ENCODE data around the gene CLUH.

The CLUH gene

GRCh38 chr17:2711608-2712299 is at the start of gene CLUH:
TSS of gene CLUH (minus strand) at chr17:2711764. CDS start at chr17:2711661, 103 bp downstream.
- peak; percentile 97 for DNase-seq (ENCODE audit: low read depth)
- no peak for TF ChIP-seq CTCF (conservative IDR thresholded peaks at IDR 0.05; ENCODE audit: low read depth, low read length)
- peak within 1 kb of the TSS; percentile 79 for H3K4me3 ChIP-seq (ENCODE audit: low read depth, low read length)

GRCh38 chr17:2758870-2759269 is 47.3 kb upstream of the CLUH start:
- H3K4me3 ChIP-seq (ENCODE audit: low read depth, low read length), result no peak overlapping the region
- no peak for TF ChIP-seq CTCF (conservative IDR thresholded peaks at IDR 0.05; ENCODE audit: low read depth, low read length)
- DNase-seq (ENCODE audit: low read depth), result no peak

GRCh38 chr17:2755891-2756724 is 44.5 kb upstream of the CLUH start:
- no peak for DNase-seq (ENCODE audit: low read depth)
- H3K4me3 ChIP-seq (ENCODE audit: low read depth, low read length), result peak overlapping the region; percentile 10
- TF ChIP-seq CTCF (conservative IDR thresholded peaks at IDR 0.05; ENCODE audit: low read depth, low read length), result no peak

- no peak for DNase-seq (ENCODE audit: low read depth)
These were observed 39.9 kb upstream of the CLUH start for GRCh38 chr17:2751491-2751890.

GRCh38 chr17:2750721-2751120 is 39.2 kb upstream of the CLUH start:
- DNase-seq (ENCODE audit: low read depth), result no peak
- H3K4me3 ChIP-seq (ENCODE audit: low read depth, low read length), result no peak overlapping the region
- no peak for TF ChIP-seq CTCF (conservative IDR thresholded peaks at IDR 0.05; ENCODE audit: low read depth, low read length)

More at GRCh38 chr17:2751491-2751890, 39.9 kb upstream of the CLUH start:
- no peak for TF ChIP-seq CTCF (conservative IDR thresholded peaks at IDR 0.05; ENCODE audit: low read depth, low read length)
- no peak overlapping the region for H3K4me3 ChIP-seq (ENCODE audit: low read depth, low read length)

- DNase-seq (ENCODE audit: low read depth), result peak; percentile 62
- no peak for TF ChIP-seq CTCF (conservative IDR thresholded peaks at IDR 0.05; ENCODE audit: low read depth, low read length)
- H3K4me3 ChIP-seq (ENCODE audit: low read depth, low read length), result no peak overlapping the region
These were observed 38.2 kb upstream of the CLUH start for GRCh38 chr17:2749784-2750181.
